ENCODE results near the gene TLK1. TPM values are rescaled to one million over a fixed set of nuclear protein-coding genes. Genes with fewer than 3 reads are reported as not detected.

TLK1 gene
- 10 to 100 TPM; 31.9 to 48.1 TPM for total RNA-seq

- Histone ChIP-seq H3K36me3 (replicated peaks in 1 of 2; ENCODE audit: insufficient read depth in 1 of 2, low read depth in 2 of 2) (no peaks in the 10 kb centered on the region), H3K4me1 (peaks cover 28% of the 10 kb centered on the region), H3K27ac (peak within 1 kb of the TSS; percentile 86 to 99 (median 96)), H3K4me3 (peak within 1 kb of the TSS; percentile 46 to 98), H3K27me3 (no peaks in the 10 kb centered on the region), H3K9me3 (no peaks in the 10 kb centered on the region)
- TF ChIP-seq, protein P1, sequence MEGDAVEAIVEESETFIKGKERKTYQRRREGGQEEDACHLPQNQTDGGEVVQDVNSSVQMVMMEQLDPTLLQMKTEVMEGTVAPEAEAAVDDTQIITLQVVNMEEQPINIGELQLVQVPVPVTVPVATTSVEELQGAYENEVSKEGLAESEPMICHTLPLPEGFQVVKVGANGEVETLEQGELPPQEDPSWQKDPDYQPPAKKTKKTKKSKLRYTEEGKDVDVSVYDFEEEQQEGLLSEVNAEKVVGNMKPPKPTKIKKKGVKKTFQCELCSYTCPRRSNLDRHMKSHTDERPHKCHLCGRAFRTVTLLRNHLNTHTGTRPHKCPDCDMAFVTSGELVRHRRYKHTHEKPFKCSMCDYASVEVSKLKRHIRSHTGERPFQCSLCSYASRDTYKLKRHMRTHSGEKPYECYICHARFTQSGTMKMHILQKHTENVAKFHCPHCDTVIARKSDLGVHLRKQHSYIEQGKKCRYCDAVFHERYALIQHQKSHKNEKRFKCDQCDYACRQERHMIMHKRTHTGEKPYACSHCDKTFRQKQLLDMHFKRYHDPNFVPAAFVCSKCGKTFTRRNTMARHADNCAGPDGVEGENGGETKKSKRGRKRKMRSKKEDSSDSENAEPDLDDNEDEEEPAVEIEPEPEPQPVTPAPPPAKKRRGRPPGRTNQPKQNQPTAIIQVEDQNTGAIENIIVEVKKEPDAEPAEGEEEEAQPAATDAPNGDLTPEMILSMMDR (IDR thresholded peaks at IDR 0.05): no peak
- peak; percentile 38 to 73 (median 56) for TF ChIP-seq POLR2A (IDR thresholded peaks at IDR 0.05)
- 0 to 1% methylated on average over 42 to 72 of the region's 97 CpGs for WGBS, 2 donors
- DNase-seq: peak; percentile 70 to 84 (median 74)
- ATAC-seq: peak; percentile 80
- intact Hi-C loops (cut with DNase I): loop anchor here (10.0 kb wide), 1 partner anchor 254 kb away; no protein-coding TSS in a partner anchor
Measured at GRCh38 chr2:171160119-171160955, at the start of gene TLK1. Gene TLK1 (minus strand): TSS chr2:171160893. CDS start chr2:171160428, 465 bp downstream.

DNA sequence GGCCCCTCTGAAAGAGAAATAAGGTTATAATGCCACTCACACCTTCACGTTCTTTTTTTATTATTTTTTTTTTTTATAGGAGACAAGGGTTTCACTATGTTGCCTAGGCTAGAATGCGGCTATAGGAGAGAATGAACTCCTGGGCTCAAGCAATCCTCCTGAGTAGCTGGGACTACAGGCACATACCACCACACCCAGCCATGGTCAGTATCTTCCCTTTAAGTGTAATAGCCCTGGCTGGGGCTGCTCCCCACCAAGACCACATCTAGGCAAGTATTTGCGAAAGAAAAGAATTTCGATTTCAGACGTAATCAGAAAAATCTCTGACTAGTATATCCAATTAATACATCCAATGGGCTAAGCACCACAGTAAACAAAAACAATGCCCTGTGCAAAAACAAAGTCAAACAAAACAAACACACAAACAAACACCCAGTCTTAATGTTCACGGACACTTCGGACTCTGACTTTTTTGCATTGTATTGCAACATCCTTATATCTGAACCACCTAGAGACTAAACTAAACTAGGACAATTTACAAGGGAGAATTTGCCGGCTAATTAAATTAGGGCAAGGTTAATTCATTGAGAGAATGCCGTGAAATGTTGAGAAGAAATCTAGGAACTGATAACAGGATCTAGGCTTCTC is 49.6 kb upstream of the TLK1 start:
- no peak for ATAC-seq
- no peak for TF ChIP-seq POLR2A (IDR thresholded peaks at IDR 0.05)
- TF ChIP-seq, protein P1 (IDR thresholded peaks at IDR 0.05): no peak
- no peak overlapping the region for H3K4me3 ChIP-seq
- H3K4me1 ChIP-seq: no peaks in the 10 kb centered on the region
- WGBS, 2 donors: 56 to 65% methylated on average over 9 of the region's 9 CpGs
- intact Hi-C loops (cut with DNase I): no loop called here
- H3K9me3 ChIP-seq: no peaks in the 10 kb centered on the region
- no peaks in the 10 kb centered on the region for H3K36me3 ChIP-seq (replicated peaks in 1 of 2; ENCODE audit: insufficient read depth in 1 of 2, low read depth in 2 of 2)
- DNase-seq: no peak
- no peak overlapping the region for H3K27ac ChIP-seq
- H3K27me3 ChIP-seq: no peaks in the 10 kb centered on the region

DNA sequence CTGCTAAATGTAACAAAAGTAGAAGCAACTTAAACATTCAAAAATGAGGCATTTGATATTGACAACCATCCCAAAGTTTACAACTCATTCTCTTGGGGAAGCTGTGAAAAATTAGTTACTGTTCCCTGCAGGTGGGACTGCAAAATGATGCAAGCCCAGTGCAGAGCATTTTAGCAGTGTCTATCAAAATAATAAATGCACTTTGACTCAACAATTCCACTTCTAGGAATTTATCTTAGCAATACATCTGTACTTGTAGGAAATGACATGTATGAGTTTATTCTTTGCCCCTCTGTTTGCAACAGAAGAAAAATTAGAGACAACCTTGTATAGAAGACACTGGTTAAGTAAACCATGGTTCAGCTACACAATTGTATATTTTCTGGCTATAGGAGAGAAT is 48.0 kb upstream of the TLK1 start:
- no peaks in the 10 kb centered on the region for H3K9me3 ChIP-seq

DNA sequence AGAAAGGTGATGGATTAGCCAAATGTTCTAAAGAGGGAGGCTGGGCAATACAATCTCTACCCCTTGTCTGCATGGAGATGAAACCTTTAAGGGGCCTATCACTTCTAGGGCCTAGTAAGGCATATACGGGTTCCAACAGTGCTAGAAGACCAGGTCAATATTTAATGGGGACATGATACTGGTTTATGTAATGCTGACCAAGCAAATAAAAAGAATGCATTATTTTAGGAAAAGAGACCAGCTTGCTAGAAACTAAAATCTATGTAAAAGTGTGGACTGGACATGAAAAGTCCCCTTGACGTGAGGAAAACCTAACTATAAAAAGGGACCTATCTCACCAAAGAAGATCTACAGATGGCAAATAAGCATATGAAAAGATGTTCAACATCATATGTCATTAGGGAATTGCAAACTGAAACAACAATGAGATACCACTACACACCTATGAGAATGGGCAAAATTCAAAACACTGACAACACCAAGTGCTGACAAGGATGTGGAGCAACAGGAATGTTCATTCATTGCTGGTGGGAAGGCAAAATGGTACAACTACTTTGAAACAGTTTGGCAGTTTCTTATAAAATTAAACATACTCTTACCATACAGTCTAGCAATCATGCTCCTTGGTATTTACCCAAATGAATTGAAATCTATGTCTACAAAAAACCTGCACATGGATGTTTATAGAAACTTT is 45.9 kb upstream of the TLK1 start:
- no peak for ATAC-seq
- Histone ChIP-seq H3K4me3 (no peak overlapping the region), H3K27ac (no peak overlapping the region), H3K9me3 (no peaks in the 10 kb centered on the region), H3K36me3 (replicated peaks in 1 of 2; ENCODE audit: insufficient read depth in 1 of 2, low read depth in 2 of 2) (no peaks in the 10 kb centered on the region), H3K27me3 (no peaks in the 10 kb centered on the region), H3K4me1 (no peaks in the 10 kb centered on the region)
- intact Hi-C loops (cut with DNase I): no loop called here
- TF ChIP-seq, protein P1 (IDR thresholded peaks at IDR 0.05): no peak
- no peak for TF ChIP-seq POLR2A (IDR thresholded peaks at IDR 0.05)
- WGBS, 2 donors: 81 to 97% methylated on average over 2 of the region's 2 CpGs
- no peak for DNase-seq

More for the DNA sequence above, 48.0 kb upstream of the TLK1 start:
- Histone ChIP-seq H3K27me3 (no peaks in the 10 kb centered on the region), H3K27ac (no peak overlapping the region), H3K4me3 (no peak overlapping the region), H3K4me1 (no peaks in the 10 kb centered on the region), H3K36me3 (replicated peaks in 1 of 2; ENCODE audit: insufficient read depth in 1 of 2, low read depth in 2 of 2) (no peaks in the 10 kb centered on the region)
- intact Hi-C loops (cut with DNase I): no loop called here
- ATAC-seq: no peak
- DNase-seq: no peak
- TF ChIP-seq, protein P1 (IDR thresholded peaks at IDR 0.05): no peak
- no peak for TF ChIP-seq POLR2A (IDR thresholded peaks at IDR 0.05)
